GM19099 (cell line): ENCODE results near the gene MYPN.

ENCODE experiments used
- POLR2A ChIP-seq: IDR thresholded peaks from 3 replicates; pipeline ENCODE4 v1.6.1; 2011; ENCODE audit warnings: low read depth; ENCODE audit not compliant: insufficient read length; ENCODE audit errors: extremely low read depth

The MYPN gene

DNA sequence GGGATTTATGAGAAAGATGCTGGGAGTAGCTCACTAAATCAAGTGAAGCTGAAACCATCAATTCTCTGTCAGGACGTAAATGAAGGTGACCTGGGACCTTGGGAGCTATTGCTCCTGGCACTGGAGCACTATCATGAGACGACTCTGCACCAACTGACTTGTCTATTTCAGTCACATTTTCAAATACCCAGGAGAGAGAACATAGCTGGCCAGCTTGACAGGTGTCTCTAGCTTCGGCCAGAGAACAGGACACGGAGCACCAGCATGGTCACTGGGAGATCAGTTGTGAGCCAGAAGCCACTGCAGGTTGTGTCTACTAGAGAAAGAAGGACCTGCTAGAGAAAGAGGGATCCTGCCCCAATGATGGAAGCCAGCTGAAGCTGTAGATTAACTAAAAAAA is 140.0 kb downstream of the MYPN start:
- no peak for TF ChIP-seq POLR2A

DNA sequence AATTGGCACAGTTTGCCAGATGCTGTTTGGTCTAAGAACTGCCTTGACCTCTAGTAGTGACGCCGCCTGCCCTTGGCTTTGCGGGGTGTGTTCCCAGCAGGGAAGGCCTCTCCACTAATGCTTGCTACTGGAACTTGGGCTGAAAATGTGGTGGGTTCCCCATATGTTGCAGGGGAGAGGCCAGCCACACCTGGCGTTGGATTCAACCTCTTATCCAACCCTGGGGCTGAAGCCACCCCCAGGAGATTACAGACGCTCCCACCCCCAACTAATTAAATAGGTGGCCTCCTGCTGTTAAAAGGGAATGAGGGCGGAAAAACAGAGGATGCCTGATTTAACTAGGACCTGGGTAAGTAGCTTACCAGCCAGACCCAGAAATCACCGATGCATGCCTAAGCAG is 141.9 kb downstream of the MYPN start:
- TF ChIP-seq POLR2A = no peak

DNA sequence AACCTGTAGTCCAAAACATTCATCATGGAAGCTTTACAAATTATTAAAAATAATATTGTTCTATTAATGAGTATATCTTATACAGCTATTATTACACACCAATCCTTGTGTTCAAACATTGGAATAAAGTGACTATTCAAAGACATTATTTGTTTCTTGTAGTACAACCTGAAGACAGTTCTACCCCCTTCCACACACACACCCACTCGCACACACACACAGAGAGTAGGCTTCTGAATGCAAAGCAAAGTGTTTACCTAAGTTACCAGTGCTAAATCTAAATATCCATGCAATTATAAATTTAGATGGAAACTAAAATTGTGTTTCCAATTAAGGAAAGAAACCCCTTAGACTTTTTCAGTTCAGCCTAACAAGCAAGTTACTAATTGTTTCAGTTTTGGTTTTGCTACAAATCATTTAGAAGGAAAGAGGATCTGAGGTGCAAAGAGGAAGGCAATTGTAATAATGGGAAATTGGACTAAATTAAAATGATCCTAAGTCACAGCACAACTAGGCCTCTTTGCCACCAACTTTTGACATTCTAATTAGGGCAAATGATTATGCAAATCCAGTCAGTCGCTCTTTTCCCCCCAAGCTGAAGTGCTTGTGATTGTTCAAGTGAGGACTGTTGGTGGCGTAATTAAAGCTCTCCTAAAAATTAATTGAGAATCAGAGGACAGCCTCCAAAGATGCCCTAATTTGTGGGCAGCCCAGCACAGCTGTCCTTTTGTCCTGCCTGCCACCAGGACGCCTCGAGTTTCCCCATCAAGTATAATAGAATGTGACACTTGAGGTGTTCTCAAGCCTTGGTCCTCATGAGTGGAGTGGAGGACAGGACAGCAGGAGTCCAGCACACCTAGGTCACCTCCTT is 142.6 kb downstream of the MYPN start:
- no peak for TF ChIP-seq POLR2A

DNA sequence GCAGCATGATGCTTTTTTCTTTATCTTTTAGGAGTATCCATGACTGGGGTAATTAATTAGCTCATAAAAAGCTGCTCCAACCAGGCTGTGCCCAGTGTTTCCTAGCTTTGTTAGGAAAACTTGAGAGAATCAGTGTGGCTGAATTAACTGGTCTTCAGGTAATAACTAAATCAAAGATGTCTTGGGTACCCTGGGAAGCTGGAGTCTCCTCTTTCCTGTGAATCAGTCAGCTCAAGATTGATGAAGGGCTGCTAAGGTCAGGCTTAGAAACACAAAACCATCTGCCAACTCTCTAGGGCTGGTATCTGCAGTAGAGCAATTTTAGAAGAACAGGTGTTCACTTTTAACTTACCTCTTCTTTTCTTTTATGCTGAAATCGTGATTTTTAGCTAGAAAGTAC is 144.1 kb downstream of the MYPN start:
- no peak for TF ChIP-seq POLR2A

DNA sequence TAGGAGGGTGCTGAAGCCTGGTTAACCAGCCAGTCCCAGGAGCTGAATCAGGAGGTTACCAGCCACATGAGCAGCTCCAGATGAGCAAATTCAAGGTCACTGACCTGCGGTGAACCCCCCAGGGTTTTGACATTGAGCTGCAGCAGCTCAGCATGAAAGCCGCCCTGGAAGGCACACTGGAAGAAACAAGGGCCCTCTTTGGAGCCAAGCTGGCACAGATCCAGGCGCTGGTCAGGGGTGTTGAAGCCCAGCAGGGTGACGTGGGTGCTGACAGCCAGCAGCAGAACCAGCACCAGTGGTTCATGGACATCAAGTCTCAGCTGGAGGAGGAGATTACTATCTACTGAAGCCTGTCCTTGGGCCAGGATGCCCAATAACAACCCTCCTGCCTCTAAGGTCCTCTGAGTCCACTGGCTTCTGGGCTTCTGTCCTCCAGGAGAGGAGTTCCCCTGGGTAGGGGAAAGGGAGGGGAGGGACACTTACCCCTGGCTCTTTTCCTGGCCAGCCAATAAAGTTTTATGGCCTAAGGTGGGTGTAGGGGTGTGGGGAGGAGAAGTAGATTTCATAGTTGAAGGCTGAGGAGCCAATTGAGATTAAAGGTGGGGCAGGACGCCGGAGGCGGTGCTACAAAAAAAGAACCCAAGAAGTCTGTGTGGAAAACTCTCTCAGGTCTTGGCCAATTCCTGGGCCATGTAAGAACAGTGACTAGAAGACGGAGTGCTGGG is 152.0 kb downstream of the MYPN start:
- TF ChIP-seq POLR2A = no peak
